ENCODE measurements around the gene POU2F2.
"Not testable (repeated sequence)": the region's sequence is repeated elsewhere in the genome, so short reads cannot be mapped to it uniquely, and the experiment has no call there.

POU2F2 gene

GRCh38 chr19:42040491-42040890 is 91.8 kb downstream of the POU2F2 start:
- not testable (repeated sequence) for H3K9me3 ChIP-seq (ENCODE audit: insufficient read depth, low read depth, low read length); H3K27ac ChIP-seq (ENCODE audit: low read length); H3K4me1 ChIP-seq (ENCODE audit: insufficient read depth, low read length); H3K4me3 ChIP-seq (ENCODE audit: low read length); H3K9ac ChIP-seq (ENCODE audit: low read depth, low read length); H3K27me3 ChIP-seq (ENCODE audit: insufficient read depth, low read length)
- H3K36me3 ChIP-seq (ENCODE audit: insufficient read depth, low read depth, low read length), result peaks cover 68% of the 10 kb centered on the region

GRCh38 chr19:42040031-42040430 is 92.2 kb downstream of the POU2F2 start:
- no peak overlapping the region for H3K4me3 ChIP-seq (ENCODE audit: low read length)
- H3K27me3 ChIP-seq (ENCODE audit: insufficient read depth, low read length), result no peaks in the 10 kb centered on the region
- H3K9me3 ChIP-seq (ENCODE audit: insufficient read depth, low read depth, low read length), result no peaks in the 10 kb centered on the region
- H3K36me3 ChIP-seq (ENCODE audit: insufficient read depth, low read depth, low read length), result peaks cover 63% of the 10 kb centered on the region
- H3K27ac ChIP-seq (ENCODE audit: low read length), result no peak overlapping the region
- H3K4me1 ChIP-seq (ENCODE audit: insufficient read depth, low read length), result no peaks in the 10 kb centered on the region
- H3K9ac ChIP-seq (ENCODE audit: low read depth, low read length), result no peak overlapping the region

GRCh38 chr19:42038666-42039065 is 93.6 kb downstream of the POU2F2 start:
- H3K4me3 ChIP-seq (ENCODE audit: low read length), result no peak overlapping the region
- no peaks in the 10 kb centered on the region for H3K9me3 ChIP-seq (ENCODE audit: insufficient read depth, low read depth, low read length)
- no peak overlapping the region for H3K27ac ChIP-seq (ENCODE audit: low read length)
- H3K36me3 ChIP-seq (ENCODE audit: insufficient read depth, low read depth, low read length), result peaks cover 52% of the 10 kb centered on the region
- no peaks in the 10 kb centered on the region for H3K27me3 ChIP-seq (ENCODE audit: insufficient read depth, low read length)
- H3K4me1 ChIP-seq (ENCODE audit: insufficient read depth, low read length), result no peaks in the 10 kb centered on the region
- H3K9ac ChIP-seq (ENCODE audit: low read depth, low read length), result no peak overlapping the region

GRCh38 chr19:42037649-42038048 is 94.6 kb downstream of the POU2F2 start:
- no peak overlapping the region for H3K4me3 ChIP-seq (ENCODE audit: low read length)
- H3K4me1 ChIP-seq (ENCODE audit: insufficient read depth, low read length), result peaks cover 3% of the 10 kb centered on the region; the same call in 1 of the 2 replicates
- no peak overlapping the region for H3K9ac ChIP-seq (ENCODE audit: low read depth, low read length)
- H3K27me3 ChIP-seq (ENCODE audit: insufficient read depth, low read length), result no peaks in the 10 kb centered on the region
- peaks cover 45% of the 10 kb centered on the region for H3K36me3 ChIP-seq (ENCODE audit: insufficient read depth, low read depth, low read length)
- no peak overlapping the region for H3K27ac ChIP-seq (ENCODE audit: low read length)
- H3K9me3 ChIP-seq (ENCODE audit: insufficient read depth, low read depth, low read length), result no peaks in the 10 kb centered on the region

Data from iPS-20b (cell line).